IMR-90 (cell line): ENCODE results near the gene LILRA6. TPM values are rescaled to one million over a fixed set of nuclear protein-coding genes. Genes with fewer than 3 reads are reported as not detected.

Experiments used
- ATAC-seq: fragments of 200-7000 bp; cut with Tn5 transposase; 2 replicates; pipeline ENCODE4 v1.9.1; 2020; ENCODE audit warnings: low read depth, mild to moderate bottlenecking, moderate library complexity
- BruUV-seq: library from RNA; stranded (reverse); fragments of 400-500 nt; replicated peaks from 2 replicates; lab custom pipeline; 2021; lab: Mats Ljungman, UMichigan
- CTCF ChIA-PET: fragments of 300-600 bp; formaldehyde crosslinking; extraction: SDS; loops from one replicate; lab custom pipeline; 2021; ENCODE audit warnings: antibody characterized with exemption; lab: Yijun Ruan, JAX
- POLR2A ChIA-PET: fragments of 300-600 bp; sonication (Branson Sonifier 250); formaldehyde crosslinking; loops from one replicate; lab custom pipeline; 2022; ENCODE audit warnings: antibody characterized with exemption; ENCODE audit not compliant: unreplicated experiment; lab: Charles Lee
- DNase-seq: peaks from one replicate; pipeline ENCODE4 v3.0.0; 2013
- H2AFZ ChIP-seq: replicated peaks from 2 replicates; pipeline ENCODE3; 2013; ENCODE audit warnings: low read length, mild to moderate bottlenecking; ENCODE audit not compliant: poor library complexity
- H2AK5ac ChIP-seq: 2 replicates; pipeline ENCODE4 v1.6.1; 2013; ENCODE audit warnings: low read depth, low read length, inconsistent platforms
- H2AK9ac ChIP-seq: replicated peaks from 2 replicates; pipeline ENCODE3; 2013; ENCODE audit warnings: mild to moderate bottlenecking, low read depth, low read length, moderate library complexity; ENCODE audit not compliant: poor library complexity
- H2BK120ac ChIP-seq: 2 replicates; pipeline ENCODE4 v1.6.1; 2013; ENCODE audit warnings: low read depth, low read length, inconsistent platforms
- H2BK15ac ChIP-seq: 3 replicates; pipeline ENCODE4 v1.6.1; 2013; ENCODE audit warnings: low read depth, low read length, inconsistent platforms
- H2BK20ac ChIP-seq: 2 replicates; pipeline ENCODE4 v1.6.1; 2013; ENCODE audit warnings: low read depth, mild to moderate bottlenecking, inconsistent platforms, low read length, moderate library complexity
- H2BK5ac ChIP-seq: 2 replicates; pipeline ENCODE4 v1.6.1; 2013; ENCODE audit warnings: mild to moderate bottlenecking, low read depth, low read length, inconsistent platforms; ENCODE audit not compliant: poor library complexity, severe bottlenecking
- H3K14ac ChIP-seq: replicated peaks from 2 replicates; pipeline ENCODE4 v1.6.1; 2013; ENCODE audit warnings: low read depth, low read length, inconsistent platforms
- H3K18ac ChIP-seq: 2 replicates; pipeline ENCODE4 v1.6.1; 2013; ENCODE audit warnings: low read depth, low read length, control low read depth
- H3K23ac ChIP-seq: 2 replicates; pipeline ENCODE4 v1.6.1; 2013; ENCODE audit warnings: low read depth, low read length, inconsistent platforms
- H3K27ac ChIP-seq: 2 replicates; pipeline ENCODE4 v1.5.1; 2013; ENCODE audit warnings: mild to moderate bottlenecking, control low read depth, low read length; ENCODE audit not compliant: insufficient read depth
- H3K27me3 ChIP-seq: 2 replicates; pipeline ENCODE4 v1.6.1; 2013; ENCODE audit warnings: low read length; ENCODE audit not compliant: control insufficient read depth, insufficient read depth
- H3K36me3 ChIP-seq: 2 replicates; pipeline ENCODE4 v1.6.1; 2013; ENCODE audit warnings: low read length, mixed read lengths; ENCODE audit not compliant: control insufficient read depth, insufficient read depth
- H3K4ac ChIP-seq: 2 replicates; pipeline ENCODE4 v1.6.1; 2013; ENCODE audit warnings: low read depth, low read length, inconsistent platforms
- H3K4me1 ChIP-seq: 2 replicates; pipeline ENCODE4 v1.6.1; 2013; ENCODE audit warnings: low read length, mixed read lengths; ENCODE audit not compliant: control insufficient read depth, insufficient read depth
- H3K4me2 ChIP-seq: 2 replicates; pipeline ENCODE4 v1.6.1; 2013; ENCODE audit warnings: low read depth, mild to moderate bottlenecking, control low read depth, low read length, moderate library complexity
- H3K4me3 ChIP-seq: 2 replicates; pipeline ENCODE4 v1.5.1; 2013; ENCODE audit warnings: low read depth, mild to moderate bottlenecking, control low read depth, low read length, moderate library complexity; ENCODE audit not compliant: insufficient read depth
- H3K56ac ChIP-seq: 2 replicates; pipeline ENCODE4 v1.6.1; 2013; ENCODE audit warnings: low read length, inconsistent platforms; ENCODE audit not compliant: insufficient read depth; ENCODE audit errors: extremely low read depth
- H3K79me1 ChIP-seq, 2 experiments: 2 replicates each; pipeline ENCODE4 v1.6.1; 2013; ENCODE audit warnings: low read length in 2 of 2, inconsistent platforms in 1 of 2, low read depth in 1 of 2
- H3K9ac ChIP-seq: 2 replicates; pipeline ENCODE4 v1.6.1; 2013; ENCODE audit warnings: low read depth, low read length, control low read depth
- H3K9me1 ChIP-seq: 2 replicates; pipeline ENCODE4 v1.6.1; 2013; ENCODE audit warnings: low read length, inconsistent platforms; ENCODE audit not compliant: insufficient read depth
- H3K9me3 ChIP-seq: 2 replicates; pipeline ENCODE4 v1.6.1; 2013; ENCODE audit warnings: low read length; ENCODE audit not compliant: control insufficient read depth, insufficient read depth
- H4K20me1 ChIP-seq: 2 replicates; pipeline ENCODE4 v1.6.1; 2013; ENCODE audit warnings: low read length, inconsistent platforms; ENCODE audit not compliant: insufficient read depth
- H4K5ac ChIP-seq: 2 replicates; pipeline ENCODE4 v1.6.1; 2013; ENCODE audit warnings: mild to moderate bottlenecking, low read depth, low read length, control low read depth
- H4K8ac ChIP-seq, 2 experiments: 2 replicates each; pipeline ENCODE4 v1.6.1; 2013; ENCODE audit warnings: low read depth in 2 of 2, low read length in 2 of 2, control low read depth in 1 of 2, inconsistent platforms in 1 of 2
- H4K91ac ChIP-seq: 2 replicates; pipeline ENCODE4 v1.6.1; 2013; ENCODE audit warnings: low read depth, low read length, inconsistent platforms; ENCODE audit not compliant: insufficient read depth
- BHLHE40 ChIP-seq: fragments of 150-350 bp; IDR thresholded peaks from 2 replicates; pipeline ENCODE4 v1.6.1; 2016; ENCODE audit warnings: mild to moderate bottlenecking, low read depth, low read length
- CEBPB ChIP-seq: IDR thresholded peaks from 2 replicates; pipeline ENCODE4 v1.6.1; 2012; ENCODE audit warnings: low read depth, low read length, improper control_type of control experiment
- CHD1 ChIP-seq: IDR thresholded peaks from 2 replicates; pipeline ENCODE4 v1.6.1; 2012; ENCODE audit warnings: low read depth, low read length, improper control_type of control experiment
- FOS ChIP-seq: fragments of 150-350 bp; IDR thresholded peaks from 2 replicates; pipeline ENCODE4 v1.6.1; 2016; ENCODE audit warnings: low read depth, low read length
- MAFK ChIP-seq: IDR thresholded peaks from 2 replicates; pipeline ENCODE4 v1.6.1; 2012; ENCODE audit warnings: low read depth, low read length, improper control_type of control experiment
- MAZ ChIP-seq: IDR thresholded peaks from 2 replicates; pipeline ENCODE4 v1.6.1; 2012; ENCODE audit warnings: low read depth, mild to moderate bottlenecking, low read length, improper control_type of control experiment, moderate library complexity, borderline replicate concordance
- MXI1 ChIP-seq: IDR thresholded peaks from 2 replicates; pipeline ENCODE4 v1.6.1; 2012; ENCODE audit warnings: low read depth, mild to moderate bottlenecking, low read length, moderate library complexity, borderline replicate concordance
- NFE2L2 ChIP-seq: fragments of 150-350 bp; IDR thresholded peaks from 2 replicates; pipeline ENCODE4 v1.6.1; 2016; ENCODE audit warnings: low read depth, mild to moderate bottlenecking, low read length
- POLR2A ChIP-seq: IDR thresholded peaks from 2 replicates; pipeline ENCODE4 v1.6.1; 2012; ENCODE audit warnings: mild to moderate bottlenecking, low read depth, low read length
- RAD21 ChIP-seq: IDR thresholded peaks from 2 replicates; pipeline ENCODE4 v1.6.1; 2012; ENCODE audit warnings: low read length, improper control_type of control experiment
- RCOR1 ChIP-seq: IDR thresholded peaks from 2 replicates; pipeline ENCODE4 v1.6.1; 2012; ENCODE audit warnings: mild to moderate bottlenecking, low read length, improper control_type of control experiment; ENCODE audit not compliant: insufficient replicate concordance
- RFX5 ChIP-seq: IDR thresholded peaks from 2 replicates; pipeline ENCODE4 v1.8.0; 2012; ENCODE audit warnings: low read depth, mild to moderate bottlenecking, low read length, moderate library complexity
- SMC3 ChIP-seq: fragments of 150-350 bp; IDR thresholded peaks from 2 replicates; pipeline ENCODE4 v1.6.1; 2016; ENCODE audit warnings: low read depth, mild to moderate bottlenecking, antibody characterized with exemption, low read length, moderate library complexity
- WGBS, 2 experiments: methylation state at CpG; one replicate each; pipeline versions ENCODE4 v1.1.5 to v1.1.7; 2013; ENCODE audit warnings: missing lambda C conversion rate in 2 of 2; ENCODE audit not compliant: insufficient read length in 1 of 2; ENCODE audit errors: extremely low coverage in 2 of 2; 5-methylcytosine and 5-hydroxymethylcytosine counted together
- dilution Hi-C: fragments of 300-500 bp; cut with HindIII; formaldehyde crosslinking; loops from one replicate; pipeline ENCODE4 v1.14.3; 2018; ENCODE audit warnings: low sequenced_read_pairs; ENCODE audit not compliant: unreplicated experiment
- in situ Hi-C: fragments of 300-500 bp; cut with MboI; formaldehyde crosslinking; loops from 3 replicates; pipeline ENCODE4 v1.14.3; 2019; ENCODE audit warnings: low sequenced_read_pairs, inconsistent platforms, mixed read lengths
- intact Hi-C: fragments of 100-400 bp; cut with micrococcal nuclease; formaldehyde crosslinking; loops from 2 replicates; pipeline ENCODE4 v1.10.0; 2022
- polyA plus RNA-seq, 3 experiments: library from polyadenylated mRNA; depleted of rRNA; stranded (reverse); fragments of >200 nt; gene quantifications; 2 replicates each; pipeline ENCODE4 v1.2.3, GENCODE V29; 2012; ENCODE audit warnings: low replicate concordance in 1 of 3
- total RNA-seq: library from RNA; depleted of rRNA; stranded (reverse); fragments of >200 nt; gene quantifications from 2 replicates; pipeline ENCODE4 v1.2.3, GENCODE V29; 2012
- TF ChIP-seq, protein P1 (sequence below): fragments of 150-350 bp; IDR thresholded peaks from 2 replicates; pipeline ENCODE4 v1.6.1; 2016; ENCODE audit warnings: low read depth, mild to moderate bottlenecking, low read length, moderate library complexity, borderline replicate concordance
- TF ChIP-seq, protein P2 (sequence below): conservative IDR thresholded peaks from 2 replicates; pipeline ENCODE4 v1.5.1; 2012; ENCODE audit warnings: mild to moderate bottlenecking, low read depth, low read length, improper control_type of control experiment

Gene LILRA6
- total and polyA plus RNA-seq, 2 of the 4 experiments (the other 2 are of a cell fraction): not detected

DNA sequence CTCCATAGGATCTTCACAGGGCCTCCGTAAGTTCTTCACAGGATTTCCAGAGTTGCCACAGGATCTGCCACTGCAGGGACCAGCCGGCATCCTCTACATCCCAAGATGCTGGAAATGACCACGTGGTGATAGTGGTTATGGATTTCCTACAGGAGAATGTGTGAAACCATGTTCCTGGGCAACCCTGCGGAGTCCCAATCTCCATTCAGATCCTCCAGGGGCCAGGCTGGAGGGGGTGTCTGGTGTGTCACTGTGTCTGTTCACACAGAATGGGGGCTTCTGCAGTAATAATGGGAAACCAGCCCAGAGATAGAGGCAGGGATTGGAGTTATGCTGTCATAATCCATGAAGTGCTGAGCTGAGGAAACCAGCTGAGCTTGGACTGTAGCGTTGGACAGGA lies 8.6 kb downstream of the LILRA6 start:
- Histone ChIP-seq H2BK5ac (no peak overlapping the region), H2AK9ac (no peak overlapping the region), H3K23ac (no peak overlapping the region), H4K20me1 (no peaks in the 10 kb centered on the region), H3K14ac (no peak overlapping the region), H3K4me2 (no peak overlapping the region), H4K5ac (no peak overlapping the region), H3K18ac (no peak overlapping the region), H3K4me3 (no peak overlapping the region), H4K8ac (no peak overlapping the region), H3K9ac (no peak overlapping the region), H3K9me3 (no peaks in the 10 kb centered on the region), H4K91ac (no peak overlapping the region), H3K27me3 (peaks cover 7% of the 10 kb centered on the region), H3K4ac (no peak overlapping the region), H3K27ac (no peak overlapping the region), H3K36me3 (no peaks in the 10 kb centered on the region), H2BK15ac (no peak overlapping the region), H2AFZ (no peak overlapping the region), H2BK20ac (no peak overlapping the region), H2AK5ac (no peak overlapping the region), H3K9me1 (no peaks in the 10 kb centered on the region; the same call in 1 of the 2 replicates), H3K56ac (no peak overlapping the region), H2BK120ac (no peak overlapping the region), H3K79me1 (no peaks in the 10 kb centered on the region), H3K4me1 (no peaks in the 10 kb centered on the region)
- BruUV-seq: no TSS peak
- no peak for DNase-seq
- intact Hi-C loops: no loop called here
- no CpG with 5 or more reads among the region's 5 CpGs for WGBS, 2 experiments
- POLR2A ChIA-PET: no interaction called here
- no peak for TF ChIP-seq FOS
- TF ChIP-seq RAD21: no peak
- TF ChIP-seq CHD1: no peak
- no peak for TF ChIP-seq MAZ
- no peak for TF ChIP-seq RFX5
- TF ChIP-seq, protein P1, sequence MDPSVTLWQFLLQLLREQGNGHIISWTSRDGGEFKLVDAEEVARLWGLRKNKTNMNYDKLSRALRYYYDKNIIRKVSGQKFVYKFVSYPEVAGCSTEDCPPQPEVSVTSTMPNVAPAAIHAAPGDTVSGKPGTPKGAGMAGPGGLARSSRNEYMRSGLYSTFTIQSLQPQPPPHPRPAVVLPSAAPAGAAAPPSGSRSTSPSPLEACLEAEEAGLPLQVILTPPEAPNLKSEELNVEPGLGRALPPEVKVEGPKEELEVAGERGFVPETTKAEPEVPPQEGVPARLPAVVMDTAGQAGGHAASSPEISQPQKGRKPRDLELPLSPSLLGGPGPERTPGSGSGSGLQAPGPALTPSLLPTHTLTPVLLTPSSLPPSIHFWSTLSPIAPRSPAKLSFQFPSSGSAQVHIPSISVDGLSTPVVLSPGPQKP: no peak
- no peak for TF ChIP-seq MXI1
- TF ChIP-seq, protein P2, sequence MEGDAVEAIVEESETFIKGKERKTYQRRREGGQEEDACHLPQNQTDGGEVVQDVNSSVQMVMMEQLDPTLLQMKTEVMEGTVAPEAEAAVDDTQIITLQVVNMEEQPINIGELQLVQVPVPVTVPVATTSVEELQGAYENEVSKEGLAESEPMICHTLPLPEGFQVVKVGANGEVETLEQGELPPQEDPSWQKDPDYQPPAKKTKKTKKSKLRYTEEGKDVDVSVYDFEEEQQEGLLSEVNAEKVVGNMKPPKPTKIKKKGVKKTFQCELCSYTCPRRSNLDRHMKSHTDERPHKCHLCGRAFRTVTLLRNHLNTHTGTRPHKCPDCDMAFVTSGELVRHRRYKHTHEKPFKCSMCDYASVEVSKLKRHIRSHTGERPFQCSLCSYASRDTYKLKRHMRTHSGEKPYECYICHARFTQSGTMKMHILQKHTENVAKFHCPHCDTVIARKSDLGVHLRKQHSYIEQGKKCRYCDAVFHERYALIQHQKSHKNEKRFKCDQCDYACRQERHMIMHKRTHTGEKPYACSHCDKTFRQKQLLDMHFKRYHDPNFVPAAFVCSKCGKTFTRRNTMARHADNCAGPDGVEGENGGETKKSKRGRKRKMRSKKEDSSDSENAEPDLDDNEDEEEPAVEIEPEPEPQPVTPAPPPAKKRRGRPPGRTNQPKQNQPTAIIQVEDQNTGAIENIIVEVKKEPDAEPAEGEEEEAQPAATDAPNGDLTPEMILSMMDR: no peak
- TF ChIP-seq CEBPB: no peak
- TF ChIP-seq SMC3: no peak
- no peak for TF ChIP-seq BHLHE40
- TF ChIP-seq RCOR1: no peak
- no peak for TF ChIP-seq MAFK
- no peak for TF ChIP-seq NFE2L2
- TF ChIP-seq POLR2A: no peak
- in situ Hi-C loops: no loop called here
- dilution Hi-C loops: no loop called here
- no peak for ATAC-seq
- CTCF ChIA-PET: no interaction called here
